ENCODE measurements around the gene ADK. TPM values are rescaled to one million over a fixed set of nuclear protein-coding genes. Genes with fewer than 3 reads are reported as not detected.

The ADK gene
- polyA plus RNA-seq, 1 donor (not counting 4 experiments of a cell fraction or from before 2014, with no cell fraction given), result 139 TPM

DNA sequence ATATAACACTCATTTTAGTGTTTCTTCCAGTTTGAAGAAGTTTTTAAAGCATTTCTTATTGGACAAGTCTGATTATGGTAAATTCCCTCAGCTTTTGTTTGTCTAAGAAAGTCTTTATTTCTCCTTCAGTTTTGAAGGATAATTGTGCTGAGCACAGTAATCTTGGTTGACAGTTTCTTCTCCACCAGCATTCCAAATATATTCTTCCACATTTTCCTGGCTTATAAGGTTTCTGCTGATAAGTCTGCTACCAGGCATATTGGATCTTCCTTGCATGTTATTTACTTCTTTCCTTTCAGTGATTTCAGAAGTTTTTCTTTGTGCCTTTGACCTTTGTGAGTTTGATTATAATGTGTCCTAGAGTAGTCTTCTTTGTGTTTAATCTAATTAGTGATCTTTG is 210.7 kb downstream of the ADK start:
- Histone ChIP-seq H3K4me3 (ENCODE audit: control insufficient read depth in 2 of 3, extremely low read depth in 1 of 3, insufficient read depth in 2 of 3, low read depth in 1 of 3, low read length in 3 of 3) (no peak overlapping the region), H3K27me3 (ENCODE audit: control insufficient read depth, extremely low read depth, insufficient read depth, low read length) (no peaks in the 10 kb centered on the region), H3K36me3 (ENCODE audit: control insufficient read depth in 2 of 2, extremely low read depth in 1 of 2, insufficient read depth in 2 of 2, low read length in 2 of 2) (peaks cover 0 to 4% of the 10 kb centered on the region in 2 experiments), H3K9ac (ENCODE audit: control insufficient read depth, extremely low read depth, insufficient read depth, low read length) (no peak overlapping the region), H3K4me2 (ENCODE audit: control insufficient read depth, extremely low read depth, insufficient read depth, low read depth, low read length) (no peak overlapping the region), H3K79me2 (ENCODE audit: control insufficient read depth, insufficient read depth, low read length) (peaks cover 8% of the 10 kb centered on the region), H3K4me1 (ENCODE audit: control insufficient read depth, extremely low read depth, insufficient read depth, low read length) (no peaks in the 10 kb centered on the region), H4K20me1 (ENCODE audit: control insufficient read depth, extremely low read depth, insufficient read depth, low read length) (no peaks in the 10 kb centered on the region), H3K27ac (ENCODE audit: control insufficient read depth, insufficient read depth, low read length) (no peak overlapping the region), H3K9me1 (ENCODE audit: control insufficient read depth, extremely low read depth, insufficient read depth, low read length) (no peaks in the 10 kb centered on the region), H2AFZ (ENCODE audit: control insufficient read depth, low read length) (no peak overlapping the region), H3K9me3 (ENCODE audit: control insufficient read depth, low read depth, low read length) (no peaks in the 10 kb centered on the region)
- no peak for FAIRE-seq
- dilution Hi-C loops (cut with MboI; ENCODE audit: extremely low pct_ligation_motif_present, low sequenced_read_pairs), result no loop called here
- no peak for DNase-seq (ENCODE audit: low read depth, low spot score)
- TF ChIP-seq, protein P1, sequence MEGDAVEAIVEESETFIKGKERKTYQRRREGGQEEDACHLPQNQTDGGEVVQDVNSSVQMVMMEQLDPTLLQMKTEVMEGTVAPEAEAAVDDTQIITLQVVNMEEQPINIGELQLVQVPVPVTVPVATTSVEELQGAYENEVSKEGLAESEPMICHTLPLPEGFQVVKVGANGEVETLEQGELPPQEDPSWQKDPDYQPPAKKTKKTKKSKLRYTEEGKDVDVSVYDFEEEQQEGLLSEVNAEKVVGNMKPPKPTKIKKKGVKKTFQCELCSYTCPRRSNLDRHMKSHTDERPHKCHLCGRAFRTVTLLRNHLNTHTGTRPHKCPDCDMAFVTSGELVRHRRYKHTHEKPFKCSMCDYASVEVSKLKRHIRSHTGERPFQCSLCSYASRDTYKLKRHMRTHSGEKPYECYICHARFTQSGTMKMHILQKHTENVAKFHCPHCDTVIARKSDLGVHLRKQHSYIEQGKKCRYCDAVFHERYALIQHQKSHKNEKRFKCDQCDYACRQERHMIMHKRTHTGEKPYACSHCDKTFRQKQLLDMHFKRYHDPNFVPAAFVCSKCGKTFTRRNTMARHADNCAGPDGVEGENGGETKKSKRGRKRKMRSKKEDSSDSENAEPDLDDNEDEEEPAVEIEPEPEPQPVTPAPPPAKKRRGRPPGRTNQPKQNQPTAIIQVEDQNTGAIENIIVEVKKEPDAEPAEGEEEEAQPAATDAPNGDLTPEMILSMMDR (optimal IDR thresholded peaks at IDR 0.05 in 1 of 3, IDR thresholded peaks at IDR 0.05 in 1 of 3, conservative IDR thresholded peaks at IDR 0.05 in 1 of 3; ENCODE audit: extremely low read depth in 1 of 3, insufficient read depth in 2 of 3, low read length in 3 of 3), result no peak
- no peak for TF ChIP-seq EZH2 (IDR thresholded peaks at IDR 0.05; ENCODE audit: low read length)

DNA sequence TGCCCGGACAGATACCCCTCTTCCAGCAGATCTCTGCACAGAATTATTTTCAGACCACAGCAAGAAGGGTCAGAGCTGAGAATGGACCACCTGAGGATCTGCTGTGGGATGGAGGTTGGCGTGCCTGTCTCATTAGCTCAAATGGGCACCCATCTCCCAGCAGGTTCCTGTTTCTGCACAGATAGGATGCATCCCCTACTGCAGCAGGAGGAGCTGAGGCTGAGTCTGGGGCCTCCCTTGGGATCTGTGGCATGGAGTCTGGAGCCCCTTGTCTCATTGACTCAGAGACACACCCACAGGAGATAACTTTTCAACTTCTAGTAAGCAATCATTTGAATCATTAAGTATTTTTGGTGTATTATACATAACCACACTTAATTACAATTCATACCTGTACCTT is 212.7 kb downstream of the ADK start:
- H3K27ac ChIP-seq (ENCODE audit: control insufficient read depth, insufficient read depth, low read length), result no peak overlapping the region
- H4K20me1 ChIP-seq (ENCODE audit: control insufficient read depth, extremely low read depth, insufficient read depth, low read length), result no peaks in the 10 kb centered on the region
- FAIRE-seq, result no peak
- peaks cover 0 to 6% of the 10 kb centered on the region in 2 experiments for H3K36me3 ChIP-seq (ENCODE audit: control insufficient read depth in 2 of 2, extremely low read depth in 1 of 2, insufficient read depth in 2 of 2, low read length in 2 of 2)
- H3K4me2 ChIP-seq (ENCODE audit: control insufficient read depth, extremely low read depth, insufficient read depth, low read depth, low read length), result no peak overlapping the region
- no peak overlapping the region for H3K9ac ChIP-seq (ENCODE audit: control insufficient read depth, extremely low read depth, insufficient read depth, low read length)
- no peaks in the 10 kb centered on the region for H3K9me3 ChIP-seq (ENCODE audit: control insufficient read depth, low read depth, low read length)
- no peaks in the 10 kb centered on the region for H3K9me1 ChIP-seq (ENCODE audit: control insufficient read depth, extremely low read depth, insufficient read depth, low read length)
- no peaks in the 10 kb centered on the region for H3K27me3 ChIP-seq (ENCODE audit: control insufficient read depth, extremely low read depth, insufficient read depth, low read length)
- H3K4me1 ChIP-seq (ENCODE audit: control insufficient read depth, extremely low read depth, insufficient read depth, low read length), result no peaks in the 10 kb centered on the region
- TF ChIP-seq, protein P1 (optimal IDR thresholded peaks at IDR 0.05 in 1 of 3, IDR thresholded peaks at IDR 0.05 in 1 of 3, conservative IDR thresholded peaks at IDR 0.05 in 1 of 3; ENCODE audit: extremely low read depth in 1 of 3, insufficient read depth in 2 of 3, low read length in 3 of 3), result no peak
- TF ChIP-seq EZH2 (IDR thresholded peaks at IDR 0.05; ENCODE audit: low read length), result no peak
- no peak overlapping the region for H2AFZ ChIP-seq (ENCODE audit: control insufficient read depth, low read length)
- H3K4me3 ChIP-seq (ENCODE audit: control insufficient read depth in 2 of 3, extremely low read depth in 1 of 3, insufficient read depth in 2 of 3, low read depth in 1 of 3, low read length in 3 of 3), result no peak overlapping the region
- peaks cover 4% of the 10 kb centered on the region for H3K79me2 ChIP-seq (ENCODE audit: control insufficient read depth, insufficient read depth, low read length)
- DNase-seq (ENCODE audit: low read depth, low spot score), result no peak
- dilution Hi-C loops (cut with MboI; ENCODE audit: extremely low pct_ligation_motif_present, low sequenced_read_pairs), result no loop called here
